Activated CD8-positive, alpha-beta memory T cell treated with anti-CD3 and anti-CD28 coated beads, Interleukin-2, amount 50 U/mL, for 1 hour (primary cell): Measurements from ENCODE around the gene SCNN1A.

Source experiments
- DNase-seq: peaks from one replicate; pipeline ENCODE4 v3.0.0-alpha.2; 2020; ENCODE audit errors: extremely low read depth

SCNN1A gene

DNA sequence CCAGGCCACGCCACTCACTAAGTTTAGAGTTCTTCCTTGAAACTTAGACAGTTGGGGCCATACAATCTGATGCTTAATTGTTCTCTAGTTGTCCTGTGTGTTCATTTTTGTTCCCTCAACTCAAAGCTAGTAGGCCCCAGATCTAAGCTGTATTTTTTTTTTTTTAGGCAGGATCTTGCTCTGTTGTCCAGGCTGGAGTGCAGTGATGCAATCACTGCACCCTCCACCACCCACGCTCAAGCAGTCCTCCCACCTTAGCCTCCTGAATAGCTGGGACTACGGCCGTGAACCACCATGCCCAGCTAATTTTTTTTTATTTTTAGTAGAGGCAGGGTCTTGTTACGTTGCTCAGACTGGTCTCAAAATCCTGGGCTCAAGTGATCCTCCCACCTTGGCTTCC lies 41.0 kb downstream of the SCNN1A start:
- DNase-seq = no peak

DNA sequence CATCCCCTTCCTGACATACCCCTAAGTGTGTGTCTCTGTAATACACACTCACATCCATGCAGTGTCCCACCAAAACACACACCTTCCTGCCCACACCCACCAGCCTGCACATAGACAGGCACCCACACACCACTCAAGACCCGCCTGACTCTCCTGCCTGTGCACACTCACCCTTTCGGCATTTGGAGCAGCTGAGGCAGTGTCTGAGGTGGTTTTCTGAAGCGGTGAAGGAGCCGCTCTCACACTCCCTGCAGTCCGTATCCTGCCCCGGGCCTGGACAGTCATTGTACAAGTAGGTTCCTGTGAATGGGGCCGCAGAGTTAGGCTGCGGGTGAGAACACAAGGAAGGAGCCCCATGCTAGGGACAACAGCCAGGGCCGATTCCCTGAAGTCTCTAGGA lies 41.8 kb downstream of the SCNN1A start:
- DNase-seq = no peak

DNA sequence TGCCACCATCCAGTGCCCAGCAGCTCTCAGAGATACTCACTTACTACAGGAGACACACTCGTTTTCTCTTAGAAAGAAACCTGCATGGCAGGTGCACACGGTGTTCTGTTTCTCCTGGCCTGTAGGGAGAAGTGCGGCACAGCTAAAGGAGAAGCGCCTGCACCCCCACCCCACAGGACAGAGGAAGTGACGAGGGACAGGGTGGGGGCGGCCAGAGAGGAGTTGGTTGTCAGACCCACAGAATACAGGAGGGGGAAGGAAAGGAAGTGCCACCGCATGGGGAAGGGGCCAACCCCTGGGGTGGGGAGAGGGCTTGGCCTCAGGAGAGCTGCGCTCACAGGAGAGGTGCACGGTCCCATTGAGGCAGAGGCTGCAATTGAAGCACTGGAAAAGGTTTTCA lies 42.3 kb downstream of the SCNN1A start:
- no peak for DNase-seq

DNA sequence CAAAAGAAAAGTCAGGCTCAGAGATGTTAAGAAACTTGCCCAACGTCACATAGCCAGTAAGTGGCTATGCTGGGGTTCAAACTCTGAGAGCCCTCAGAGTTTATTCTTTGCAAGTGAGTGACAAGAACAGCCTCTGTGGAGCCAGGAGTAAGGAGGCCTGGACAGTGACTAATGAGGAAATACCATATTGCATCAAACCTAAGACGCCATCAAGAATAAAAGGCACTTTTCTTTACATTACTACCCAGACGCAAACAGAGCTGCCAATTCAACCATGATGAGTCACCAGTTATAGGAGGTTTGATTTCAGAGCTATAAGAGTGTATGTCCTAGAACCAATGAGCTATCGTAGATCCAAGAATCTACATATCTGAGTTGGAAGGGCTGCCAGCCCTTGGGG lies 42.9 kb downstream of the SCNN1A start:
- DNase-seq = no peak

DNA sequence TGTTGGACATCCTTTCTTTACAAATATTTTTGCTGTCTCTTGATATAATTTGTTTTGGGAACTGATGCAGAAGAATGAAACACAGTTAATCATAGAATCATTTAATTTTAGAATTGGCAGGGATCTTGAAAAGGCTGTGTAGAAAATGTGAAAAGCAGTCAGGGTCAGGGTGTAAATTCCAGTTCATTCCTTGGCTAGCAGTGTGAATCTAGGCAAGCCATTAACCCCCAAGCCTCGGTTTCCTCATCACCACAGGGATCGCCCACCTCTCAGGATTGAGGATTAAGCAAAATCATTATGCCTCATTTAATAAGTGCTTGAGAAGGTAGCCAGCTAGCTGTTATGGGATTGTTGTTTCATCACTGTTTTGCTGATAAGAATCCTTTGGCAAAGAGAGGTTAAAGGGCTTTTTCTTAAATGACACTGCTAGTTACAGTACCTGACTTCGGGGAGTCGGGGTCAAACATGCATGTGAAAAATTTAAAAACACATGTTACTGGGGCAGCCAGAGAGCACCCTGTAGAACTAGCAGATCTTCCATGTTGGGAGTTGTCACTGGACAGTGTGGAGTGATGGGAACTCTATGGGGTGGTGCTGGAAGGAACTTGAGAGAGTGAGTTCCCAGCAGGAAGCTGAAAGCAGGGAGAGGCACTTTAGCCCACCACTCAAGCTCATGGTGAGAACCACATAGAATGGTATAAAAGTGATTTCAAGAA lies 44.2 kb downstream of the SCNN1A start:
- no peak for DNase-seq

DNA sequence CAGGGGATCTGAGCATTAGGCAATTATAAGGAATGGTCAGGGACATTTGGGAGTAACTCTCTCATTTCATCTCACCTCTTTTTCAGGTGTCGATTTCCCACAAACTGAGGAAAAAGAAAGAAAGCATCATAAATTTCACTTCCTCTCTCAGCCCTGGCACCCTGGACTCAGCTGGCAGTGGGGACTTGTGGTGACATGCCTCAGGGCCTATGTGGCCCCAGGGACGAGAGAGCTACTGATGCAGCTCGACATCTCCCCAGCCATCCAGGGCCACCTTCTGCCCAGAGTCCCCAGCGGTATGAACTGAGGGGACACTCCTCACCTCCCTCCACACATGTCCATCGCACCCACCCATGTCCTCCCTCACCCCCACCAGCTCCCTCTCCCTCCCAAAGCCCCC lies 45.2 kb downstream of the SCNN1A start:
- DNase-seq = no peak

DNA sequence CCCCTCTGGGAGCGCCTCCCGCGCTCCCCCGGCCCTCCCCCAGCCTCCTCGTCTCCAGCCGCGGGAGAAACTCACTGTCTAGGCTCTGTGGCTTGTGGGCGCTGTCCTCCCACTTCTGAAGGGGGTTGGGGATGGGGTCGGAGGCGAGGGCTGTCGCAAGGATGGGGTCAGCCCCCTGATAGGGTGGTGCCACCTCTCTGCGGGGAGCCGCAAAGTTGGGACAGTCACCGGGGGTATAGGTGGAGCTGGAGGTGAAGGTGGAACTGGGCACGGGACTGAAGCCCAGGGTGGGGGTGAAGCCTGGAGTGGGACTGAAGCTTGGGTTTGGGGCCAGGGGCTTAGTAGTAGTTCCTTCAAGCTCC lies 45.7 kb downstream of the SCNN1A start:
- DNase-seq = no peak

DNA sequence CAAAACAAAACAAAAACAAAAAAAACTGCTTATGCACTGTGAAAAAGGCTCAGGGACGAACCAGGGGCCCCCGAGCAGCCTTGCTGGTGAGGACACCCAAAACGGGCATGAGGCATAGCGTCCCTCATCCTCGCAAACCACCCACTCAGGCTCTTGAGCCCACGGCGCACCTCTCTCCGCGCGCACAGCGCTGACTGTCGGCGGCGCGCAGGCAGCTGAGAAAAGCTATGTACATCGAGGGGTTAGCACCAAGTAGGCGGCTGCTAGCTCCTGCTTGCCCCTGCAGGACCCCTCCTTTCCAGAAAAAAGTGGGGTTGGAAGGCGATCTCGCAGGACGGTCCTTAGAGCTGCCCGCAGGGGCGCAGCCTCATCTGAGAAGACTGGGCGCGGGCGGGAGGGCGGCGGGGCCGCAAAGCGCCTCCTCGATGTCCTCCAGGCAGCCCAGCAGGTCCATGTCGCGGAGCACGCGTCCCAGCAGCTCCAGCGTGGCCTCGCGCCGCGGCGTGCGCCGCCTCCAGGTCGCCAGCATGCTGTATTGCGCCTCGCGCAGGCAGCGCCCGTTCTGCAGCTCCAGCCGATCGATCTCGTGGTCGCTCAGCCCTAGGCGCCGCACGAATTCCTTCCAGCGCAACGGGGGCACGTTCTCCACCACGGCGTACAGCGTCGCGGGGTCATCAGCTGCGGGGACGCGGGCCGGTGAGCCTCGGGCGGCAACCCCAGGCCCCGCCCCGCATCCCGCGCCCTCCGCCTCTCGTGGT lies 46.2 kb downstream of the SCNN1A start:
- DNase-seq = no peak

DNA sequence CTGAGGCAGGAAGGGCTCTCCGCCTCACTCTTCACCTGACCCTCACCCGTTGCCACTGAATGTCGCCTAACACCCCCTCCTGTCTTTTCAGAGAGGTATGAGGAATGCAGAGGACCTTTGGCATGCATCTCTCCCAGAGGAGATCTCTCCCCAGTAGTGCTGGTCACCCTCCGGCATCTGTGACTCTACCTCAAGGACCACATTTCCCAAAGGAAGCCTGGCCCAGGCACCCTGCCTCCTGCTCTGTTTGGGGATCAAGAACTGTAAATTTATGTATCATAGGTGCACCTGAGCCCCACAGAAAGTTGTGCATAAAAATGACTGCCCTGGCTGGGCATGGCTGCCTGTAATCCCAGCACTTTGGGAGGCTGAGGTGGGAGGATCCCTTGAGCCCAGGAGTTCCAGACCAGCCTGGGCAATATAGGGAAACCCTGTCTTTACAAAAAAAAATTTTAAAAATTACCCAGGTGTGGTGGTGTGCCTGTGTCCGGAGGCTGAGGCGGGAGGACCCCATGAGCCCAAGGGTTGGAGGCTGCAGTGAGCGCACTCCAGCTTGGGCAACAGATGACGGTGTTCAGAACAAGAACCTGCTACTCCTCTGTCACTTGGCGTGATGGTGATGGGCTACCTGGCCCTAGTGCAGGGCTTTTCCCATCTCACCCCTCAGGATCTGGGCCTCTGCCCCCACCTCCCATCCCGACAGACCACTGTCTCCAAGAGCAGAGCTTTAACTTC lies 47.2 kb downstream of the SCNN1A start:
- no peak for DNase-seq

DNA sequence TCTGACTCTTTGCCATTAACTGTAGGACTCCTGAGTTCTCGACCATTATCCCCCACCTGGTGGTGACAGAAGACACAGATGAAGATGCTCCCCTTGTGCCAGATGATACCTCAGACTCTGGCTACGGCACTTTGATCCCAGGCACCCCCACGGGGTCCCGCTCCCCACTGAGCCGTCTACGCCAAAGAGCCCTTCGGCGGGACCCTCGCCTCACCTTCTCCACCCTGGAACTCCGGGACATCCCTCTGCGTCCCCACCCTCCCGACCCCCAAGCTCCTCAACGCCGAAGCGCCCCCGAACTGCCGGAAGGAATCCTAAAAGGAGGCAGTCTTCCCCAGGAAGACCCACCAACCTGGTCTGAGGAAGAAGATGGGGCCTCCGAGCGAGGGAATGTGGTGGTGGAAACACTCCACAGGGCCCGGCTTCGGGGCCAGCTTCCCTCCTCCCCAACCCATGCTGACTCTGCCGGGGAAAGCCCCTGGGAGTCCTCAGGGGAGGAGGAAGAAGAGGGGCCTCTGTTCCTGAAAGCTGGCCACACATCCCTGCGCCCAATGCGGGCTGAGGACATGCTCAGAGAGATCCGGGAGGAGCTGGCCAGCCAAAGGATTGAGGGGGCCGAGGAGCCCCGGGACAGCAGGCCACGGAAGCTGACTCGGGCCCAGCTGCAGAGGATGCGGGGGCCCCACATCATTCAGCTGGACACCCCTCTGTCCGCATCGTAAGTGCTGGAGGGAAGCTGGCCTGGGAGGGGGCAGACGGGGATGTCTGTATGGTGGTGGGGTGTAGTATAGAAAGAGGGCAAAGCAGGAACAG lies 47.9 kb downstream of the SCNN1A start:
- no peak for DNase-seq

DNA sequence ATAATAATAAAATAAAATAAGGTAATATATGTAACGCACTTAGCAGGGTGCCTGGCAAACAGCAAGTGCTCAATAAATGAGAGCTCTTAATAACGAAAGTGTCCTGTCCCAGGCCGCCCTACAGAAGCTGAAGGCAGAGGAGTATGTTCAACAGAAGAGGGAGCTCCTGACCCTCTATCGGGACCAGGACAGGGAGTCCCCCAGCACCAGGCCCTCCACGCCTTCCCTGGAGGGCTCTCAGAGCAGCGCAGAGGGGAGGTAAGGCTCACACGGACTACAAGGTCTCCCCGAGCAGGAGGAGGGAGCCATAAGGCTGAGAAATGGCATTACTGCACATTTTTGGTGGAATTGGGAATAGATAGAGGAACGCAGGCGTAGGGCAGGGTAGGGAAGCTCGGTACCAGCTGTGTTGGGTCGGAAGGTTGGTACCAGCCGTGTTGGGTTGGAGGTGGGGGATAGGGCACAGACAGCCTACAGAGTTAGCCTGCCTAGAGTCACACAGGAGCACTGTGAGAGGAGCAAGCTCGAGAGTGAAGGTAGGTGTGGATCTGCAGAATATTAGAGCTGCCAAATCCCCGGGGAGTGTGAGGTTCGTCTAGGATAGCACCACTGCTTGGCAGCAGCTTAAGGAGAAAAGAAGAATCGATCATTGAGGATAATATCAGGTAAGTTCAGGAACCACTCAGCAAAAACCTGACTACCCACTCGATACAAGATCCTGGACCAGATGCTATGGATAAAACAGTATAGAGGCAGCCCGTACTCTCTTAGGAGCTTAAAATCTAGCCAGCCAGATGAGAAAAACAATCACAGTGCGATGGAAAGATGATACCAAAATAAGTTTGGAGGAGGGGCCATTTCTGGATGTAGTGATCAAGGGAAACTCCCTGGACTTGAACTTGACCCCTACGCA lies 48.8 kb downstream of the SCNN1A start:
- DNase-seq = no peak

DNA sequence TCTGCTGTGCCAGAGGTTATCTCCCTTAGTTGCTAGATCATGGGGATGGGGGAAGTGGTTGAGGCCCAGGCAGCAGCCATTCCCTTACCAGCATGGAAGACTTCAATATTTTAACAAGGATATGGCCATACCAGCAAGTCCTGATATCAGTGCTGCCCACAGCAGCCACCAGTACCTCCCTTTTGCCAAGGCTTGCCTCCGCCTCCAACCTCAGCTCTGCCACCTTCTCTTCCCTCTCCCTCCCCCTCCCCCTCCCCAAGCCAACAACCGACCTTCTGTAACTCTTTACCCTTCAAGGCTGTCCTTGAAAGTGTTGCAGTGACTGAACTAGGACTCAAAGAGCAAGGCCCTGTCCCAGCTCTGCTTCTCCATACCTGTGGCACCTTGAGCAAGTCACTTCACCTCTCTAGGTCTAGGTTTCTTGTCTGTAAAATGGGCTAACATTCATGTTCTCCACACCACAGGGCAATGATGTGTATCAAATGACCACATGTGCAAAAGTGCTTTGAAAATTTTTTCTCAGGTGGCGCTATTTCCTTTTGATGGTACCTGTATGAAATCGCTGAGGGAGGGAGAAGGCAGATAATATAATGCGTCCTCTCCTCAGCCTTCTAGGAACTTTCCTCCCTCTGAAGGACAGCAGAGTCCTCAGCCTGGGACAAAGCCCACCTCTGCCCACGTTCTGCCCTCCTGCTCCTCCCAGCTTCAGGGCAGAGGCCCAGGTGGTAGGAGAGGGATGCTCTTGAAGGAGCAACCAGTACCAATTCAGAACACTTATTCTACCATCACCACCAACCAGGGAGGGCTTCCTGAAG lies 50.2 kb downstream of the SCNN1A start:
- no peak for DNase-seq

DNA sequence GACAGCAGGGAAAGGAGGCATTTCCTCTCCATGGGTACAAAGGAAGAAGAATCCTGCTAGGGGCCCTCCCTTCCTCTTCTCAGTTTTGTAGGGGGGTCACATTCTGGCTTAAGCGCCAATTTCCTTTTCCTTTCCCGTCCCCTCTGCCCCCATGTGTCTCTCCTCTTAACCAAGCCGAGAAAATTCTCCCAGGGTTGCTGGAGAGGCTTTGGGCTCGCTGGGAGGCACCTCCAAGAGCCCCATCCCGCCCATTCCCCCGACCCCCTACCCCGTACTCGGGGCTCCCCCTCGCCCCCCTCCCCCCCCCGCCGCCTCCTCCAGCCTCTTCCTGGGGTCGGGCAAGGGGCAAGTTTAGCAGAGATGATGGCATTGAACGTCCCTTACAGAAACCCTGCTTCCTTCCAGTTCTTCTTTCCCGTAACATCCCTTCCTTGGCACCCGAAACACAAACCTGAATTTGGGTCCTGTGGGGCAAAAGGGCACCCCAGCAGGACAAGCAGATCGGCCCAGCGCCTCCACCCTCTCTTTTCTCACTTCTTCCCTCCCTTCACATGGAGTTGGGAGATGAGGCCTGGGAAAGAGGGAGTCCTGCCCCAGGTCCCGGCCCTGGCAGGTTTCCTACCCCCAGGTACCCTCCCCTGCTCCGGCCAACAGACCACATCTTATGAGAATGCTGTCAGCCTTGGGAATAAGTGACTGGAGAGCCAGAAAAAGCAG lies 51.2 kb downstream of the SCNN1A start:
- DNase-seq = no peak

DNA sequence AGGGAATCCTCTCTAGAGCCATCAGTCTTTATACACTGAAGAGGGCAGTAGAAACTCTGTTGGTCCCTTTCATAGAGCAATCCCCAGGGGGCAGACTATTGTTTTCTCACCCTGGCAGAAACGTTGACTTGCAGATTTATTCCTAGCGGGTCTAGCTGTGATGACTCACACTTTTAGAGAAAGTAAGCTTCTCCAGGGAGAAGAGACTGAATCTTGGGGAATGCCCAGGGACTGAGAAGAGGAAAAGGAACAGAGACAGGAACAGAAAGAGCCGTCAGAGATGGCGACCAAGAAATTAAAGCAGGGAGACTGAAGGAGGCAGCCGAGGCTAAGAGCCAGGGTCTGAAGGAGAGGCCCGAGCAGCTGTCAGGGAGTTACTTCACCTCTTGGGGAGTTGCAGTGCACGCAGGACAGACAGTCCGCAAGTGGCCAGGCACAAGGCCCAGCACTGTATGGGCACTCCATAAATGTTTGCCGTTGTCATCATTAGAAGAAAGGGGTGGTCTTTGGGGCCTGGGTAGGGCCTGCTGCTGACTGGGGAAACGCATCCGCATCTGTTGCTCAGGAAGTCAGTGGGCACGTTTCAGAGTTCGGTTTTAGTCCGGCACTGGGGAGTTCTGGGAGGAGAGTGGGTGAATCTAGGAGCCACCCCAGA lies 51.9 kb downstream of the SCNN1A start:
- DNase-seq = no peak

DNA sequence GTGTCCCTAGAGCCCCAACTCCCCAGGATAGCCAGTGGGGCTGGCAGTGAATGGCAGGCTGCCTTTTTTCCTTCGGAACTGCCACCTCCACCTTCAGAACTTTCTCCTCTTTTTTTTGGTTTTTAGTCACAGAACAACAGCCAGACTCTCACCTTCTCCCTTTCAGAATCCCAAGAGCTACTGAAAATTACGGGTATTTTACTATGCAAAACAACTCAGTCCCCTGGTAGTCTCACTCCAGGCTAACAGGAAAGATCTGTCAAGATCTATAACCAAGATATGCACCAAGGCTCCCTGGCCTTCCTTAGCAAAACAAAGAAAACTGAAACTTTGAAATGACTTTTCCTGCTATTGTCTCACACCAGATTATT lies 52.4 kb downstream of the SCNN1A start:
- no peak for DNase-seq

DNA sequence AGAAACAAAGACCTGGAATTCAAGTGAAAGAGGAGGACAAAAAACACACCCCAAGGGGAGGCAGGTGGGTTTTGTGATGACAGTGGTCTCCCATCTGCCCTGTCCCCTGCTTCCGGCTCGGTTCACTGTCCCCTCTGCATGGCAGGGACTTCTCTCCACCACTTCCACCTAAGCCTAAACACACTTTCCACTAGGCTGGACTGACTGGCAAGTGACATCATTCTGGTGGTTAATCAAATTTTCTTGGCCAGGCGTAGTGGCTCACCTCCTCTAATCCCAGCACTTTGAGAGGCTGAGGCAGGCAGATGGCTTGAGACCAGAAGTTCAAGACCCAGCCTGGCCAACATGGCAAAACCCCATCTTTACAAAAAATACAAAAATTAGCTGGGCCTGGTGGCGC lies 53.0 kb downstream of the SCNN1A start:
- no peak for DNase-seq

DNA sequence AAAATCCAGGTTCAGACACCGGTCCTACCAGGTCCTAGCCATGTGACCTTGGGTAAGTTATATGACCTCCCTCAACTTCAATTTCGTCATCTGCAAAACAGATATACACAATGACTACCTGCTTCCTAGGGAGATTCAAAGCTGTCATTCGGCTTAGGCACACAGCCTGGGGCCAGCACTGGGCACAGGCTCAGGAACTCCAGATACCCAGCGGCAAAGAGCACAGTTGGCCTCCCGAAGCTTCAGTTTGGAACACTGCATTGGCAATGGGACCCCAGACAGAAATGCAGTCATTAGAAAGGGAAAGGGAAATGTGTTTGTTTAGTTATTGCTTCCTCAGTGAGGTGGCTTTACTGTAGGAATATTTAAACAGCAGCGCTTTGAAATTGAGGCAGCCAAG lies 53.5 kb downstream of the SCNN1A start:
- DNase-seq = no peak

DNA sequence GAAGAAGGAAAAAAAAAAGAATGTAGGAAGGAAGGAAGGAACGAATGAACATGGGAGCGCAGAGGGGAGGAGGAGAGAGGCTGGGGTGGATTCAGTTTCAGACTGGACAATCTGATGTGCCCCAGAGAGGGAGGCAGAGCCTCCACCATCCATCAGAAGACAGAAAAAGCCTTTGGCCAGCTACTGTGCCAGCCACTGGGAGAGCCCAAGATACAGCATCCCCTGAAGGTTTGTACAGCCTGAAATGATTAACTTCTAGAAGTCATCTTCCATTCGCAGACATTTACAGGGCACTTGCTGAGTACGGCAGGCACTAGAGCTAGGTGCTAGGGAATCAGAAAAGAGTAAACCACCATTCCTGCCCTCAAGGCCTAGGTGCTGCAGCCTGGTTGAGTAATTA lies 55.9 kb downstream of the SCNN1A start:
- DNase-seq = no peak

DNA sequence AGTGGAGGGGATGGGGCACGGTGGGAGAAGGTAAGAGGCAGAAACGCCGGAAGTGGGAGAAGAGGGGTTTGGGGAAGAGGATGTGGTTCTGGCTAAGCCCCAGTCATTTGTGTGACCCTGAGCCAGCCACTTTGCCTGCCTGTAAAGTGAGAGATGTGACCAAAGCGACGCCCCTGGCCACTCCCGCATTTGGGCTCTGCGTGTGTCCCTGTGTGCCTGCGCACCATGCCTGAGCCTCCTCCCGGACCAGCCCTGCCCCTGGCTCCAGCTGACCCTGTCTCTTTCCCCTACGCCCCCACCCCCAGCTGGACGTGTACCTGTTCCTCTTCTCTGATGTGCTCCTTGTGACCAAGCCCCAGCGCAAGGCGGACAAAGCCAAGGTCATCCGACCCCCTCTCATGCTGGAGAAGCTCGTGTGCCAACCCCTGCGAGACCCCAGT lies 56.9 kb downstream of the SCNN1A start:
- no peak for DNase-seq
